GM19328 (cell line): ENCODE measurements around the gene POLR2M.

Source experiments
- ATAC-seq: cut with Tn5 transposase; IDR thresholded peaks from one replicate; pipeline ENCODE4 v1.9.1; 2021; ENCODE audit warnings: mild to moderate bottlenecking, moderate library complexity; ENCODE audit not compliant: unreplicated experiment

Gene POLR2M

GRCh38 chr15:57736591-57736990 lies 30.1 kb downstream of the POLR2M start:
- ATAC-seq: no peak

GRCh38 chr15:57738734-57739237 lies 32.3 kb downstream of the POLR2M start:
- ATAC-seq: no peak

GRCh38 chr15:57740048-57740447 lies 33.5 kb downstream of the POLR2M start:
- no peak for ATAC-seq

- no peak for ATAC-seq
Measured at GRCh38 chr15:57741089-57741488, 34.6 kb downstream of the POLR2M start.

- ATAC-seq: no peak
Measured at GRCh38 chr15:57743424-57743823, 36.9 kb downstream of the POLR2M start.

- ATAC-seq: no peak
Measured at GRCh38 chr15:57746786-57747185, 40.3 kb downstream of the POLR2M start.

- no peak for ATAC-seq
Measured at GRCh38 chr15:57747206-57747896, 40.8 kb downstream of the POLR2M start.

- no peak for ATAC-seq
Measured at GRCh38 chr15:57751177-57751800, 44.8 kb downstream of the POLR2M start.

- ATAC-seq: no peak
Measured at GRCh38 chr15:57752436-57752835, 45.9 kb downstream of the POLR2M start.

GRCh38 chr15:57752840-57753239 lies 46.3 kb downstream of the POLR2M start:
- ATAC-seq: no peak

- ATAC-seq: no peak
Measured at GRCh38 chr15:57756466-57756865, 50.0 kb downstream of the POLR2M start.

GRCh38 chr15:57758560-57758959 lies 52.0 kb downstream of the POLR2M start:
- ATAC-seq: no peak

GRCh38 chr15:57761562-57761961 lies 55.0 kb downstream of the POLR2M start:
- no peak for ATAC-seq

GRCh38 chr15:57762302-57762701 lies 55.8 kb downstream of the POLR2M start:
- ATAC-seq: no peak

- ATAC-seq: no peak
Measured at GRCh38 chr15:57763176-57763964, 56.9 kb downstream of the POLR2M start.
